ENCODE measurements around the gene FMNL2.

The FMNL2 gene

DNA sequence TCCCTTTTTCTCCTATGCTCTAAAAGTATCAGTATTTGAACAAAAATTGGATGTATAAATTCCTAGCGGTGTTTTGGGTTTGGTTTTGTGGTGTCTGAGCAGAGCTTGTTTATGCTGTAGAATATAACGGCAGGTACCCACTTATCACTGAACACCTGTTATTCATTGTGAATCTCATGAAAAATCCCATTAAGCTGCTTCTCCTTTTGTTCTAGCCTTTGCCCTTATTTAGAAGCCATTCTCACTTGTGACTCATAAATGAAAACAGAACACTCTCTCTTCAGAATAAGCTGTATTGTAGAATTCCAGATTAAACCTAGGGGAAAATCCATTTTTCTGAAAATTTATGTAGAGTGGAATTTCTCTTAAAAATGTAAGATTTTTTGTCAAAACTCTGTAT, 278.3 kb downstream of the FMNL2 start:
- no peak for DNase-seq (ENCODE audit: low read depth in 3 of 3)

DNA sequence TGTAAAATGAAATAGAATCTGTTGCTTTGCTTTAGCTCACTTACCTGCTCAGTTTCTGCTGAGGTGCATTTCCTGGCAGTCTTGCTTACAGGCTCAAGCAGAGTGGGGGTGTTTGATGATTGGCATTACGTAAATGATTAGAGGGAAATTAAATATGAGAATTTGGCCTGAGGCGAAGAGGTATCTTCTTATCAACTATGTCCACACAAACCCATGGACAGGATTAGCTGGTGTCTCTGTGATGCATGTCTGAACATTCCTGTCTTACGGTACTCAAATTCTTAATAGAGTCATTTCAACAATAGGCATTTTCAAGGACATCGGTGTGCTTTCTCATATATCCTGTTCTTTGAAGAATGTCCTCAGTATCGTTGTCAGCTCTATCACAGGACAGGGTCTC, 280.2 kb downstream of the FMNL2 start:
- no peak for DNase-seq (ENCODE audit: low read depth in 3 of 3)

DNA sequence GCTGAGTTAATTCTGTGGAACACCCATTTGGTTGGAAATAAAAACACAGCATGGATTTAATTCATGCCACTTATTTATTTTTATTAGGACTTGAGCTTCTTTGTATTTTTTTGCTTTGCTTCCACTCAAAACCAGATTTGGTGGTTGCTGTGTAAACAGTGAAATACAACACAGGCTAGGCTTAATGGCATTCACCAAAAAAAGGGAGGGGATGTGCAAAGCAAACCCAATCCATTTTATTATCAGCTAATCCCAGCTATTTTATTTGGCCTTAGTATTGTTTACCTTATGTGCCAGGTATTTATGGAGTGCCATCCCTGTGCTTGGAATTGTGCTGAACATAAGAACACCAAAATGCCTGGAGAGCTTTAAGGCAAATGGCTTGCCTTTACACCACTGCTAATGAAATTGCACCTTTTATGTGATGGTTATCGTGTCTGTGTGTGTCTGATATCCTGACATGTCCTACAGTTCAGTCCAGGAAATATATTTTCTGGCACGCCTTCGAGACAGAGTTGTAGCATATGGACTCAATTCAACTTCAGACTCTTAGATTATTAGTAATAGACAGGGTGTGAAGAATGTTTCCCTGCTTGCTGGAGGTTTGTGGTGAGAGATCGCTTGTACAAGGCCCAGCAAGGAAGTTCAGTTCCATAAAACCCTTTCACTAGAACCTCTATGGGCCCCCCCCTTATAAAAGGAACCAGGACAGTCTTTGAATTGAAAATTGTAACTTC, 282.6 kb downstream of the FMNL2 start:
- DNase-seq (ENCODE audit: low read depth in 3 of 3), result no peak

DNA sequence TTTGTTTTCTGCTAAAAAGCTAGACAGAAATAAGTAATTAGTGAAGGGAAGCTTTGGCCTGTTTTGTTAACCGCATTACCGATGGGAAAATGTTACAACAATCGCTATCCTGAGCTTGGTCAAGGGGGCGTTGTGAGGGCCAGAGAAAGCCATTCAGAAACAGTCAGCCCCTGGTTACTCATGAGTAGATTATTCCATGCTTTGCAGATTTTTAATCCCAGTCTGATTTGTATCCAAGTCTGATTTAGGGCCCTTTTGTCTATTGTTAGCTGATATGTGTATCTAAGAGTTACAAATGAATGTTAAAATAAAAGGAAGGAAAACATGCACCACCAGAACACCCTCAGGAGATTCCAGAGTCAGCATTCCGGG, 283.2 kb downstream of the FMNL2 start:
- no peak for DNase-seq (ENCODE audit: low read depth in 3 of 3)

DNA sequence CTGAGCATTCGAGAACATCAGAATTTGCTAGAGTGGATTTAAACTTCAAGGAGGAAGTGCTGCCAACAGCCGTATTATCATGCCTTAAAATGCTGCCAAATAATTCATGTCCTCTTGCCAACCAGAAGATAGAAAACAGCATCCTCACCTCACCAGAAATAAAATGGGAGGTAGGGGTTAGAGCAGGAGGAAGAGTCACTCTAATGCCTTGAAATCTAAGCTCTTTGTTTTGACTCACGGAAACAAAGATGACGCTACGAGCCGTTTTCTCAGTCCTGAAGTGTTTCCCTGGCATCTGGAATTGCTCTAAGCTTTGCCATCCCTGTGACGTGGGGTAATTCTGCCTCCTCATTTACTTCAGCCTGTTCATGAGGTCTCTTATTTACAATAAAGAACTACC, 285.2 kb downstream of the FMNL2 start:
- DNase-seq (ENCODE audit: low read depth in 3 of 3), result no peak

DNA sequence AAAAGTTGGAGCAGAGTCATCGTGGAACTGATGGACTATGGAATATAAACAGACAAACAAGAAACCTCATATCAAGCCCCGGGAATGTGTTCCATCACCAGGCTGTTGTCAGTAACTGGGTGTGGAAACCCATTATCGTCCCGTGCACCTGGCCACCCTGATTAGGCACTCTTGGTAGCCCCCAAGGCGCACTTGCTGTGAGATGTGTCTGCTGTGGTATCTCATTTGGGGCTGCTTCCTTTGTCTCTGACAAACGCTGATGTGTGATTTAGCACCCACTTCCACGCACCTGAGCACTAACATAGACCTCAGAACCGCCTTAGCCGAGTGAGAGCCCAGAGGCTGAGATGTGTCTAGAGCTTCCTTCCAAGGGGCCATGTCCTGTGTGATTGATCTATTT, 286.0 kb downstream of the FMNL2 start:
- no peak for DNase-seq (ENCODE audit: low read depth in 3 of 3)

DNA sequence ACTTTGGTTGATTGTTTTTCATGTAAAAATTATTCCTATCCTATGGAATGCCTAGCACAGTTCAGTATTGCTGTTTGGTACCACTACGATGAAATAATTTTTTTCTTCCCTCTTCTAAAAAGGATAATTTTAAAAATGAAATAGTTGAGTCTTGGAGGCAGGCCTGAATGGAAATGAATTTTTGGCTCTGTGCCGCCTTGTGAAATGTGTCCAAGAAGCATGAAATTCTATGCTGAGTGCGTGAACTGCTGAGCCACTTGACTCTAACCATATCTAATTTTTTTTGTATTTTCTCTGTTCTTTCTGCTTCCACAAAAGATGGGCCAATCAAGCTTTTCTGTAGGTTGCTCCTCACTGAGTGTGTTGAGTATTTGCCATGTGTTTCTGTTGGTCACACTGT, 287.2 kb downstream of the FMNL2 start:
- no peak for DNase-seq (ENCODE audit: low read depth in 3 of 3)

DNA sequence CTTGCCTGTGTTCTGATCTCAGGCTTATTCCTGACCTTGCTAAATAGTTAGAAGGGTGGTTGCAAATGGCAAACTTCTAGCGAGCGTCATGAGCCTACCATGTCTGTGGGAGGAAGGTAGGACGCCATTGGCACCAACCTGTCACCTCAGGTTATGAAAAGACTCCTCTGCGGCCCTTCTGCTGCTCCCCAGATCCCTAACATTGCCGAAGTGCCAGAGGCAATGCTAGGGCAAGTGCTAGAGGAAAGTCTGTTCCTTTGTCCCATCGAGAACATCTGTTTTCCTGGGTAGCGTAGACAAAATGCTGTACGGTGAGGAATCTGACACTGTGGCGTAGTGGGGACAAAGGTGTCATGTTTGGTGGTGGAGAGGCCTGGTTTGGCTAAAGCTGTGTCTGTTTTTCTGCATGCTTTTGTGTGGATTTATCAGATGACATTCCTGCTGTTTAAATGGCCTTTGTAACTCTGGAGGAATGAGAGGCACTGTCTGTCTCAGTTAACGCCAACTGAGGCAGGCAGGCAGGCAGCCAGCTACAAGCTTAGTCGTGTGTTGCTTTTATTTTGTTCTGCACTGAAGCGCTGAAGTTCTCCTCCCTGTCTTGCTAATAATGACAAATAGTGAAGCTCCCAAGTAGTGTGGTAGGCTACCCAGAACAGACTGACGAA, 288.2 kb downstream of the FMNL2 start:
- no peak for DNase-seq (ENCODE audit: low read depth in 3 of 3)

DNA sequence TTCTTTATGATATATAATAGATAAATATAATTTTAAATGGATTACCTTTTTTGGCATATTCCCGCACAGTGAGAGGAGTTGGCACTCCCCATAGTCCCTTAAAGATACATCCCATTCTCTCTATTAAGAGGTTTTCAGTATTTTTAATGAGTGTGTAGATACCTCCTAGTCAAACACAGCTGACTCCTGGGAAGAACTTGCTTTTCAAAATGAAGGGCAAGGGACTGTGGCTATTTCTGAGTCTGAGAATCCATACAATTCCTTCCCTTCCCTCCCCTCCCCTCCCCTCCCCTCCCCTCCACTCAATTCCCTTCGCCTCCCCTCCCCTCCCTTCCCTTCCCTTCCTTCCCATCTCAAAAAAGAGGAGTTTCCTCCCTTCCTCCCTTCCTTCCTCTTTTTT, 288.8 kb downstream of the FMNL2 start:
- no peak for DNase-seq (ENCODE audit: low read depth in 3 of 3)

DNA sequence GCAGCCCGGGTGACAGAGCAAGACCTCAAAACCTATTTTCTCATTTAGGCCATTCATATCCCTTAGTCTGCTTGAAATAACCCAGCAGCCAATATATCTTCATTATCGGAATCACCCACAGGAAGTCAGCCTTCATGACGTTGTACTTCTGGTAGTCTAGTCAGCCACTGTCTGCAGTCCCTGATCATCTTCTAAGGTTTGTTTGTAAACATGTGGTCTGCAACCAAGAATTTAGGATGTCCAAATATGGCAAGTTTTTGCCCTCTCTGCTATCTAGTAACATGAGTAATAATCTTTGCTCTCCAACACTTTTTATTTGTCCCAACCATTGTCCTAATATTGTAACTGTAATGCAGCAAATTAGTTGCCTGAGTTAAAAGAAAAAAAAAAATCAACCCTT, 289.8 kb downstream of the FMNL2 start:
- no peak for DNase-seq (ENCODE audit: low read depth in 3 of 3)

DNA sequence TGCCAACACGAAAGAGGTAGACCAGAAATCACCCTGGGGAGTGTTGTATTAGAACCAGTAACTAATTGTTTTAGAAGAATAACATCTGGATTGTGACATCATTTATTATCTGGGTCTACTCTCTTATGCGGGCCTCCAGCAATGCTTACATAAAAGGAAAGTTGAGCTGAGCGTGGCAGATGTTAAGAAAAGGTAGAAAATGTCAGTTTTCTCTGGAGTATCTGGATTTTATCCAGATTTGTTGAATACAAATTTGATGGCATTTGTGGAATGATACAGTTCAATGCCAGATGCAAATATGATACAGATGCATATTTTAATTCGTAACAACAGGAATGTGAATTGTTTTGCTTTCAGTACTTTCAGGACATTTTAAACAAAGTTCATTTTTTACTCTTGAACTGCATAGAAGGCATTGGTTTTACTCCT, 292.0 kb downstream of the FMNL2 start:
- DNase-seq (ENCODE audit: low read depth in 3 of 3), result no peak

DNA sequence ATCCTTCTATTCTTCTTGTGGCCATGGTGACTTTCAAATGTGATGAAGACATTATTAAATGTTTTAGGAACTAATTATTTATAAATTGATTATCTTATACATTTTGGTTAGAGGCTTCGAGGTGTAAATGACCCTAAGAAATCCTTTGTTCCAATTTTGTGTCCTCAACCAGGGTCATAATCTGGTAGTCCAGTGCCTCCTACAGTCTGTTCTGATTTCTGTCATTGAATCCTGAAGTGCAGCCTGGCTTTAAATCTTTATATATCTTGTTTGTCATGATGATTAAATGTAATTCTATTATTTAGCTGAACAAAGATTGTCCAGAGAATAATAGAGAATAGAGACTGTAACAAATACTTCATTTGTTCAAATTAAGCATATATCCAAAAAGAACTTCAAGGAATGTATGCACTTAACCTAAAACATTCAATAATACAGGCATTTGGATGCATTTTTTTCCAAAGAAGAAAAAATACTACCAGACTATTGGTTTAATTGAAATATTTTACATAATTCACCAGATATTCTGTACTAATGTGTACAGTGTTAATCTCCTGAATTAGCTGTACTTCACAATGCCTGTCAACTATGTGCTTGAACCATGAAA, 292.5 kb downstream of the FMNL2 start:
- no peak for DNase-seq (ENCODE audit: low read depth in 3 of 3)

DNA sequence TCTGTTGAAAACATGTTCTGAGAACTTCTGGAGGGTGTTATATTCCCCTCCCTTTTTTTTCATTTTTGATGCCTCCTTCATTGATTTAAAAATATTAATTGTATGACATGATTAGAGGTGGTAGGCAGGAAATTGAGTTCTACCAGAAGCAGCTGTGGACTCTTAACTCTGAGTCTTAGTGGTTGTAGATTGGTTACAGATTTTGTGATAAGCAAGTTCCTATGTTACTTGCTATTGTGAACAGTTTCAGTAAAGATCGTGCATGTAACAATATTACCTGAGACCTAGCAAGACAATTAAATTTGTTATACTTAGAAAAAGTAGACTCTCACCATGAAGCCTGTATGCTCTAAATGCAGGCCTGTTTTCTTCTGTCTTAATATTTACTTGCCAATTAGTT, 294.2 kb downstream of the FMNL2 start:
- DNase-seq (ENCODE audit: low read depth in 3 of 3), result no peak

DNA sequence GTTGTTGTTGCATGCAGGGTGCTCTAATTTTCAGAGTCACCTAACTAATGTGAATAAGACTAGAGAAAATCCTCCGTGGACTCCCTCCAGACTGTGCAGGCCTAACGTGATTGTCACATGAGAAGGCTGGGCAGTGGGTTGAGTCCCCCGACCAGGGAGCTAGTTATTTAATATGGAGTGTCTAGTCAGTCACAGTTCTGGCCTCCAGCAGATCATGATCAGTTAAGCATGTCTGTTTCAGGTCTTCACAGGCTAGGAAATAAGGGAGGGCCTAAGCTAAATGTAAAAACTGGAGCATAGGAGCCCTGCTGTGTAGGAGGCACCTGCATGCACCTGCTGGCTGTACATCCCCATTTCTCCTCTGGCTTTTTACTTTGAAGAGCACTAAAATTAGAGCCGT, 295.5 kb downstream of the FMNL2 start:
- DNase-seq (ENCODE audit: low read depth in 3 of 3), result no peak

DNA sequence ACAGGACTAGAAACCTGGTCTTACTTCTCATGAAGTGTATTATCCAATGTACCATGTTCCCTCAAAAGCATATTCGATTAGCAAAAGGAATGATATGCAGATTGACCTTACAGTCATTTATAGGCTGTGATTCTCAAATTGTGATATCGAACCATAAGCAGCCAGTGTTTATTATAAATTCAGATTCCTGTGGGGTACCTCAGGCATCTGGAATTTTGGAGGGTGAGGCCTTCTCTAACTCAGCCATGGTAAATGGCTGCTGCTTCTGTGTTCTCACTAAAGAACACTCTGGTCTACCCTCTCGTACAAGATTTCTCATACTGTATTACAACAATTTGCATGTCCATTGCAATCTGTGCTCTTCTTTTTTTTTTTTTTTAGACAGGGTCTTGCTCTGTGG, 297.8 kb downstream of the FMNL2 start:
- no peak for DNase-seq (ENCODE audit: low read depth in 3 of 3)

DNA sequence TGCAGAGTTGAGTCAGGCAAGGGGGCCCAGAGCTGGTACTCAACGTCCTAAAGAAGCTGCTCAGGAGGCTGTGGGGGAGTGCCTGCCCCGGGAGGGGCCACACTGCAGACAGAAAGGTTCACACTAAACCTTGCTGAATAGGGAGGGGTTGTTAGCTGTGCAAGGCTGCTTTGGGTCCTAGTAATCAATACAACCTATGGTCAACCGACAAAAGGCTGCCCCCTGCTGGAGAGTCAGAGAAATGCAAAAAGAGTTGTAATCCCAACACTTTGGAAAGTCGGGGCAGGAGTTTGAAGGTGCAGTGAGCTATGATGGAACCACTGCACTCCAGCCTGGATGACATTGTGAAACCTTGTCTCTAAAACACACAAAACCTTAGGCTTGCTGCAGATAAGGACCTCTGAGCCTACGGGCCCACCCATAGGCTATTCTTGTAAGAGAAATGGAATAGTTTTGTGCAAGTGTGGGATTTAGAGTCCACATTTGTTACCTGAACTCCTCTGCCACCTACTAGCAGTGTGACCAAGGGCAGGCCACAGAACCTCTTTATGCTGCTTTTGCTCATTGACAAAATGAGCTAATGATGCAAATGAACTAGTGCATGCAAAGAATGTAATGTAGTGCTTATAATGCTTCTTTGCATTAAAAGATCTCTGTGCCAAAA, 300.8 kb downstream of the FMNL2 start:
- peak; percentile 19 to 62 (median 43) for DNase-seq (ENCODE audit: low read depth in 3 of 3)

DNA sequence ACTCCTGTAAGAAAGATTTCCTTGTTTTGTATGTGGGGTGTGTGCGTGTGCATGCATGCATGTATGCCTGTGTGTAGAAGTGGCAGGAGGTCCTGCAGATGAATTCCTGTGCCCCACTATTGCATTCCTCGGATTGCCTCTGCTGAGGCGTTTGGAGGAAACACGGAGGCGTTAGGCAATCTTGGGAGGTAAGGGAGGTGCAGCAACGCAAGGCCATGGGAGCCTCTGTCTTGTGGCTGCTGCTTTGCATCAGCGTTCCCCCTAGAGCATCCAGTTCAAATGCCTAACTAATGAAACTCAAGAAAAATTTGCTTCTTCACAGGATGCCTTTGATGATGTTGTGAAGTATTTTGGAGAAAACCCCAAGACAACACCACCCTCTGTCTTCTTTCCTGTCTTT, 302.3 kb downstream of the FMNL2 start:
- DNase-seq (ENCODE audit: low read depth in 3 of 3), result no peak

DNA sequence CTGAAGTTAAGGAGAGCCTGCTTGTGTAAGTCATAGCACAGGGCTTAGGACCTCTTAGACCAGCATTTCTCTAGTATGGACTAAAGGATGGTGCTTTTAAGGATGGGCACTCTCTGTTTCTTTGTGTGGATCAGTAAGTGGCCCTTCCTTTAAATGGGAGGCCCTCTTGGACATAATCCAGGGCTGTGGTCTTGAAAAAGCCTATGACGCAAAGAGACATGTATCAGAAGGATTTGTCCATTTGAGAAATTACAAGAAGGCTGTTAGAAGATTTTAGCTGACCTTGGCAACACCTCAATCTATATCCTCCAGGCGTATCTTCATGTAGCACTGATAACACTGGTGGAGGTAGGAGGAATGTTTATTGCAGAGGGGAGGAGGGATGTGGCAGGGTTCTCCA, 303.1 kb downstream of the FMNL2 start:
- DNase-seq (ENCODE audit: low read depth in 3 of 3), result no peak

DNA sequence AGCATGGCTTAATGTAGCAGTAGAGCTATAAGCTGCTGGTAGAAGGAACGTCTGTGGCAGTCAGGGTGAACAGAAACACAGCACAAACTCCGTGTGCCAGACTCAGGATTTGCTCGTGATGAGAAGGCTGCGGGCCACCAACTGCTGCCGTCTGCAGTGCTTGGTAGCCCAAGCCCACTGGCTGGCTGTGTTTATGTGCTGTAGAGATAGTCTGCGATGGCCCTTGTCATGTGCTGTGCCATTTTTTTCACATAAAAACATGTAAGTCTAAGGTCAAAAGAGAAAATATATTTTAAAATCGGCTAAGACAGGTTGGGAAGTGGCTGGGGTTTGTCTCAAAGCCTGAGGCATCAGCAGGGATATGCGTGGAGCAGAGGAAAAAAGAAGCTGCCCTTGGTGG, 303.6 kb downstream of the FMNL2 start:
- no peak for DNase-seq (ENCODE audit: low read depth in 3 of 3)

DNA sequence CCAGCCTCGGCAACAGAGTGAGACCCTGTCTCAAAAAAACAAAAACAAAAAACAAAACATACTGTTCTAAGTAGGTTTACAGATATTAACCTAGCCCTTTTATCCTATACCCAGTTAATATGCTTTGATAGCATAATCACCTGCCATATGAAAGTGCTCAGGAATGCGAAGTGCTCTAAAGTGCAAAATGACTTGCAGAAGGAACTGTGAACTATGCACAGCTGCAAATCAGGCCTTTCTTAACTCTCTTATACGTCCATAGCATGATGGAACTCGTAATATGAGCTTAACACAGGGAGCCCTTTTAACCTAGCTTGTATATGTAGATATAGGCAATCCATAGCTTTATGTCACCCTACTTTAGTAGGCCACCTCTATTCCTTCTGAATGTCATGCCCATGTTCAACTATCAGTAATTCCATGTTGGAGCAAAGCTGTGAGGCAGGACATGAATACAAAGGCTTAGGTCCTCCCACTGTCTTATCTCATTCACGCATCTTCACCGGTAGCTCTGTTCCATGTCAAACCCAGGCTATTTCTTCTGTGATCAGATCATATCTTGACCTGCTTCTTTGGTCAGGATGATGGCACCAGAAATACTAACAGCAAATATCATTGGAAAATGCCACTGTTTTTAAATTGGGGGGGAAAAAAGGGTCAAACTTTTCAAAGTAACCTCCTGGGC, 309.4 kb downstream of the FMNL2 start:
- no peak for DNase-seq (ENCODE audit: low read depth in 3 of 3)

DNA sequence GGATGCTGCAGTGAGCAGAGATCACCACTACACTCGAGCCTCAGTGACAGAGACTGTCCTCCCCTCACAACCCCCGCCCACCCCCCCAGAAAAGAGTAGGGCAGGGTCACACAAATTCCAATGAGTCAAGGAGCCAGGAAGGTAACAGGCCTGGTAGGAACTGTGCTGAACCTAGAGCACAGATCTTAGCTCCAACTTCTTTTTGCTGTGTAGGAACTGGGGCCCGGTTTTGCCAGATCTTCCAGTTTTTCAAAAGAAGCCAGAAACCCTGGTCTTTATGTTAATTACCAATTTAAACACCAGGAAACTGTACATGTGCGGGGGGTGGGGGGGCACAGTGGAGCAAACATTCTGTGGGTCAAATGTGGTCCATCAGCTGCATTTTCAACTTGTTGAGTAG, 311.3 kb downstream of the FMNL2 start:
- DNase-seq (ENCODE audit: low read depth in 3 of 3), result no peak

DNA sequence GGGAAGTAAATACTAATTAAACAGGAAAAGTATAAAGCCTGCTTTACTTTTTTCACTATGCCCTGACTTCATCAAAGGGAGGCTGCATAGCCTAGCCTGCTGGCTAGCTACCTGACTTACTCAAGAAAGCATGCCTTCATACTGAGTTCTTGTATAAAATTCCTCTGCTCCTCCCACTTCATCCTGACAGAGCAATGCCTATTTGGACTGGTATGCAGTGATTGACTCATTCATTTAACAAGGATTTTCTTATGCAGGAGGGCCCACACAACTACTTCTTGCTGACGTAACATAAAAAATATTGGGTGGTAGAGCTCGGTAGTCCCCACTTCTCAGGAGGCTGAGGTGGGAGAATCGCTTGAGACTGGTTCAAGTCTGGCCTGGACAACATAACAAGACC, 311.8 kb downstream of the FMNL2 start:
- DNase-seq (ENCODE audit: low read depth in 3 of 3), result no peak

All from stimulated activated CD4-positive, alpha-beta T cell treated with anti-CD3 and anti-CD28 coated beads, TNF-alpha, amount 100 ng/mL, for 48 hours (primary cell).